Erythroblast (primary cell): ENCODE data around the gene ATP6AP2.

ENCODE experiments used
- GATA1 ChIP-seq: IDR thresholded peaks from 2 replicates; pipeline ENCODE4 v1.6.1; 2011; ENCODE audit warnings: low read depth, mild to moderate bottlenecking, control low read depth, low read length, moderate library complexity
- POLR2A ChIP-seq: IDR thresholded peaks from 2 replicates; pipeline ENCODE4 v1.6.1; 2011; ENCODE audit warnings: mild to moderate bottlenecking, low read length

GRCh38 chrX:40612511-40612910, 31.7 kb downstream of the ATP6AP2 start:
- TF ChIP-seq POLR2A: no peak
- no peak for TF ChIP-seq GATA1
